GM12878 (cell line): ENCODE data around the gene ABCG1. TPM values are rescaled to one million over a fixed set of nuclear protein-coding genes. Genes with fewer than 3 reads are reported as not detected.

ENCODE experiments used
- ATAC-seq: fragments of 200-7000 bp; cut with Tn5 transposase; 3 replicates; pipeline ENCODE4 v1.9.1; 2020; ENCODE audit warnings: mild to moderate bottlenecking, moderate library complexity
- BruUV-seq: library from RNA; stranded (reverse); fragments of 400-500 nt; replicated peaks from 2 replicates; lab custom pipeline; 2021; lab: Mats Ljungman, UMichigan
- CTCF ChIA-PET: fragments of 300-600 bp; sonication (Branson Sonifier 250); formaldehyde crosslinking; extraction: SDS; loops from one replicate; lab custom pipeline; 2021; ENCODE audit warnings: inconsistent platforms; lab: Yijun Ruan, JAX
- POLR2A ChIA-PET: fragments of 350-600 bp; formaldehyde crosslinking; extraction: SDS; loops from one replicate; lab custom pipeline; 2021; ENCODE audit warnings: inconsistent platforms; lab: Charles Lee
- RAD21 ChIA-PET: fragments of 300-600 bp; sonication (Branson Sonifier 250); formaldehyde crosslinking; loops from one replicate; lab custom pipeline; 2023; ENCODE audit warnings: antibody characterized with exemption; ENCODE audit not compliant: unreplicated experiment; lab: Charles Lee
- SMC1A ChIA-PET: fragments of 300-600 bp; sonication (Branson Sonifier 250); formaldehyde crosslinking; loops from one replicate; lab custom pipeline; 2023; ENCODE audit not compliant: unreplicated experiment, uncharacterized antibody; lab: Charles Lee
- DNase-seq: peaks from one replicate; pipeline ENCODE4 v3.0.0-alpha.2; 2011; ENCODE audit warnings: low read depth, low spot score
- FAIRE-seq: peaks from 3 replicates; lab custom pipeline; 2011; peaks lifted over from hg19 to GRCh38; lab: Jason Lieb, UNC
- H2AFZ ChIP-seq: 2 replicates; pipeline ENCODE4 v1.6.0; 2011; ENCODE audit warnings: low read depth, low read length, control low read depth; ENCODE audit not compliant: control insufficient read depth
- H3K27ac ChIP-seq: 2 replicates; pipeline ENCODE4 v1.5.1; 2011; ENCODE audit warnings: control low read depth; ENCODE audit not compliant: control insufficient read depth, insufficient read depth
- H3K27me3 ChIP-seq, 2 experiments: replicated peaks in 1 of 2; 2 replicates each; pipeline versions ENCODE4 v1.6.0 to v1.6.1; 2011; ENCODE audit warnings: low read length in 1 of 2; ENCODE audit not compliant: control insufficient read depth in 2 of 2, insufficient read depth in 2 of 2
- H3K36me3 ChIP-seq, 2 experiments: 2 replicates each; pipeline ENCODE4 v1.5.1; 2011; ENCODE audit warnings: low read length in 1 of 2; ENCODE audit not compliant: control insufficient read depth in 2 of 2, insufficient read depth in 2 of 2
- H3K4me1 ChIP-seq: 2 replicates; pipeline ENCODE4 v1.6.1; 2011; ENCODE audit warnings: mild to moderate bottlenecking, low read length, moderate library complexity, mixed read lengths; ENCODE audit not compliant: control insufficient read depth, insufficient read depth
- H3K4me2 ChIP-seq: 2 replicates; pipeline ENCODE4 v1.6.0; 2011; ENCODE audit warnings: control low read depth; ENCODE audit not compliant: control insufficient read depth, insufficient read depth
- H3K4me3 ChIP-seq: fragments of 200-600 bp; sonication (generic); 2 replicates; pipeline ENCODE4 v1.5.1; 2016
- H3K79me2 ChIP-seq: 2 replicates; pipeline ENCODE4 v1.6.0; 2011; ENCODE audit warnings: low read length; ENCODE audit not compliant: control insufficient read depth, insufficient read depth
- H3K9ac ChIP-seq: 2 replicates; pipeline ENCODE4 v1.8.0; 2011; ENCODE audit warnings: low read length, control low read depth, mixed read lengths; ENCODE audit not compliant: control insufficient read depth, insufficient read depth
- H3K9me3 ChIP-seq: replicated peaks from 3 replicates; pipeline ENCODE4 v1.5.1; 2011; ENCODE audit warnings: mild to moderate bottlenecking, low read length; ENCODE audit not compliant: control insufficient read depth, insufficient read depth
- H4K20me1 ChIP-seq: 2 replicates; pipeline ENCODE4 v1.6.0; 2011; ENCODE audit not compliant: control insufficient read depth, insufficient read depth
- BHLHE40 ChIP-seq, 2 experiments: fragments of 450-650 bp in 1 of 2; IDR thresholded peaks; 2 replicates each; pipeline ENCODE4 v1.6.1; 2011 to 2017; ENCODE audit warnings: low read depth in 2 of 2, borderline replicate concordance in 1 of 2, improper control_type of control experiment in 1 of 2, low read length in 1 of 2, mild to moderate bottlenecking in 1 of 2
- HDGF ChIP-seq: fragments of 450-650 bp; IDR thresholded peaks from 2 replicates; pipeline ENCODE4 v1.6.1; 2016; ENCODE audit warnings: antibody characterized with exemption
- KAT2A ChIP-seq: conservative IDR thresholded peaks from 2 replicates; pipeline ENCODE4 v1.6.1; 2011; ENCODE audit warnings: low read depth, low read length; ENCODE audit not compliant: control insufficient read depth
- MEF2B ChIP-seq: fragments of 450-650 bp; IDR thresholded peaks from 2 replicates; pipeline ENCODE4 v1.6.1; 2018; ENCODE audit warnings: mild to moderate bottlenecking, moderate library complexity; ENCODE audit not compliant: partially characterized antibody, poor library complexity, severe bottlenecking
- RAD21 ChIP-seq: IDR thresholded peaks from 2 replicates; pipeline ENCODE4 v1.6.1; 2011; ENCODE audit warnings: mild to moderate bottlenecking, low read depth, low read length, moderate library complexity; ENCODE audit not compliant: insufficient read depth
- SIN3A ChIP-seq: IDR thresholded peaks from 2 replicates; pipeline ENCODE4 v1.6.1; 2012; ENCODE audit warnings: low read depth, low read length, improper control_type of control experiment
- SMC3 ChIP-seq: IDR thresholded peaks from 2 replicates; pipeline ENCODE4 v1.6.1; 2011; ENCODE audit warnings: low read length, improper control_type of control experiment, borderline replicate concordance
- TCF12 ChIP-seq: IDR thresholded peaks from 2 replicates; pipeline ENCODE4 v1.6.1; 2011; ENCODE audit warnings: low read depth, mild to moderate bottlenecking, low read length
- TCF3 ChIP-seq: IDR thresholded peaks from 2 replicates; pipeline ENCODE4 v1.6.1; 2012; ENCODE audit warnings: low read depth, mild to moderate bottlenecking, low read length, borderline replicate concordance; ENCODE audit not compliant: insufficient read depth
- YBX1 ChIP-seq: fragments of 450-650 bp; IDR thresholded peaks from 2 replicates; pipeline ENCODE4 v1.6.1; 2016; ENCODE audit warnings: antibody characterized with exemption
- ZNF384 ChIP-seq: IDR thresholded peaks from 2 replicates; pipeline ENCODE4 v1.6.1; 2012; ENCODE audit warnings: low read depth, mild to moderate bottlenecking, low read length, improper control_type of control experiment, borderline replicate concordance
- WGBS: methylation state at CpG from one replicate; pipeline ENCODE4 v1.1.6; 2016; ENCODE audit warnings: low lambda C conversion rate; ENCODE audit not compliant: insufficient replicate concordance, insufficient coverage; ENCODE audit errors: missing lambda C conversion rate; 5-methylcytosine and 5-hydroxymethylcytosine counted together
- in situ Hi-C: fragments of 300-500 bp; cut with MboI; formaldehyde crosslinking; loops from 9 replicates; pipeline ENCODE4 v1.14.3; 2018; ENCODE audit warnings: mixed read lengths
- intact Hi-C: fragments of 100-400 bp; cut with micrococcal nuclease; formaldehyde crosslinking; loops from one replicate; pipeline ENCODE4 v1.14.2; 2022; ENCODE audit not compliant: unreplicated experiment
- polyA plus RNA-seq, 11 experiments: library from polyadenylated mRNA; depleted of rRNA in 4 of 11; unstranded in 6 of 11; stranded (reverse) in 5 of 11; fragments of >200 nt; fragmentation: Nextera tagmentation in 4 of 11; fragmentation: Illumina TruSeq in 1 of 11; extraction: Ambion mirVana in 4 of 11; extraction: Trizol in 1 of 11; gene quantifications; 1 replicate in 1 of 11; 2 replicates in 10 of 11; pipeline versions ENCODE4 v1.2.1 to v1.2.3, GENCODE V29; 2011 to 2016; ENCODE audit warnings: inconsistent platforms in 2 of 11, missing spikeins in 2 of 11, low read depth in 1 of 11
- total RNA-seq, 4 experiments: library from RNA; depleted of rRNA in 3 of 4; stranded (reverse); fragments of >200 nt in 3 of 4; fragmentation: Illumina TruSeq in 1 of 4; extraction: Trizol in 1 of 4; gene quantifications; 2 replicates each; pipeline versions ENCODE4 v1.2.1 to v1.2.3, GENCODE V29; 2013 to 2021
- TF ChIP-seq, protein P1 (sequence below): fragments of 450-650 bp; IDR thresholded peaks from 2 replicates; pipeline ENCODE4 v1.6.1; 2017; ENCODE audit warnings: mild to moderate bottlenecking
- TF ChIP-seq, protein P2 (sequence below), 3 experiments: IDR thresholded peaks in 2 of 3; conservative IDR thresholded peaks in 1 of 3; 2 replicates each; pipeline ENCODE4 v1.5.1; 2011; ENCODE audit warnings: low read depth in 3 of 3, low read length in 3 of 3, mild to moderate bottlenecking in 3 of 3, control low read depth in 2 of 3, moderate library complexity in 2 of 3, inconsistent platforms in 1 of 3, mixed read lengths in 1 of 3; ENCODE audit not compliant: control insufficient read depth in 2 of 3, insufficient read depth in 1 of 3; ENCODE audit errors: extremely low read depth in 1 of 3
- TF ChIP-seq, protein P3 (sequence below): fragments of 450-650 bp; formaldehyde crosslinking; IDR thresholded peaks from 2 replicates; pipeline ENCODE4 v1.4.0; 2020; ENCODE audit warnings: mild to moderate bottlenecking, moderate library complexity

Gene ABCG1
- total and polyA plus RNA-seq, 10 of the 15 experiments (the other 5 are each of a cell fraction or from before 2014, with no cell fraction given): 0.59 to 19.3 (median 5.7) TPM

DNA sequence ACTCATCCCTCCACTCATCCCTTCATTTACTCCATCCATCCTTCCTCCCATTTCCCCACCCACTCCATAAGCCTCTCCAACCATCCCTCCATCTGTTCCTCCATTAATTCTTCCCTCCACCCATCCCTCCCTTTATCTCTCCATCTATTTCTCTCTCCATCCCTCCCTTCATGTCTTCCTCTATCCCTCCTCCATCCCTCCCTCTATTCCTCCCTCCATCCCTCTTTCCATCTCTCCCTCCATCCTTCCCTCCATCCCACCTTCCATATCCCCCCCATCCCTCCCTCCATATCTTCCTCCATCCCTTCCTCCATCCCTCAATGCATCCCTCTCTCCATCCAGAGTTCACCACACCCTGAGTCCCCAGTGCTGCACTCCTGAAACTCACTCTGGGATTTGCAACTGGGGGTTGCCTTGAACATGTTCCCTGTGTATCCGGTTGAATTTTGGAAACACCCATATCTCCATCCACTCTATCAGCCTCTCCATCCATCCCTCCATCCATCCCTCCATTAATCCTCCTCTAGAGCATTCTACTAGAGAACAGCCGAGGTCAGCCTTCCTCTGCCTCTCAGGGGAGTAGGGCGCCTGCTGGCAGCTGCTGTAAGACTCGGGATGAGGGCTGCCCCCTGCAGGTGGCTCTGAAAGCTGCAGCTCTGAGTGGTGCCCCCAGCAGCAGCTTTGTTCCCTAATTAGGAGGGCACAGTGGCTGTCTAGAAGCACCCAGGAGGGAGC is 39.4 kb downstream of the ABCG1 start:
- WGBS: 5% methylated on average over 4 of the region's 4 CpGs
- Histone ChIP-seq H3K4me1 (no peaks in the 10 kb centered on the region), H3K36me3 (no peaks in the 10 kb centered on the region), H4K20me1 (no peaks in the 10 kb centered on the region), H2AFZ (no peak overlapping the region), H3K27me3 (no peaks in the 10 kb centered on the region; a peak in 1 of 4 replicates), H3K9me3 (no peaks in the 10 kb centered on the region), H3K9ac (no peak overlapping the region), H3K4me2 (no peak overlapping the region), H3K27ac (no peak overlapping the region), H3K79me2 (no peaks in the 10 kb centered on the region), H3K4me3 (no peak overlapping the region)
- in situ Hi-C loops (no loop called here), intact Hi-C loops (loop anchor here (1.0 kb wide), 2 partner anchors 94 to 113 kb away; no protein-coding TSS in a partner anchor)
- FAIRE-seq (peak; percentile 65), DNase-seq (no peak), ATAC-seq (peak; percentile 97)
- CTCF ChIA-PET: interaction anchor here (0.7 to 5.1 kb wide), 49 partner anchors 9 to 279 kb away, joined by 3 to 151 read pairs (median 6); partner anchors contain the start of gene ABCG1
- RAD21 ChIA-PET: interaction anchor here (0.6 to 4.1 kb wide), 48 partner anchors 9 to 284 kb away, joined by 3 to 105 read pairs (median 5); partner anchors contain the start of gene ABCG1
- SMC1A ChIA-PET: interaction anchor here (0.6 to 3.1 kb wide), 43 partner anchors 9 to 277 kb away, joined by 3 to 97 read pairs (median 6); no protein-coding TSS in a partner anchor
- POLR2A ChIA-PET: interaction anchor here (0.7 to 1.4 kb wide), 10 partner anchors 14 to 94 kb away, joined by 3 to 8 read pairs (median 4); no protein-coding TSS in a partner anchor
- BruUV-seq: no TSS peak
- no peak for TF ChIP-seq ZNF384
- no peak for TF ChIP-seq SIN3A
- peak; percentile 96 for TF ChIP-seq SMC3
- peak; percentile 78; the same call in 1 of the 2 replicates for TF ChIP-seq TCF12
- TF ChIP-seq MEF2B: peak; percentile 58
- 0 out of 2 replicates have a peak, but pooled peaks have one; percentile 64 for TF ChIP-seq TCF3
- no peak for TF ChIP-seq KAT2A
- TF ChIP-seq, protein P1, sequence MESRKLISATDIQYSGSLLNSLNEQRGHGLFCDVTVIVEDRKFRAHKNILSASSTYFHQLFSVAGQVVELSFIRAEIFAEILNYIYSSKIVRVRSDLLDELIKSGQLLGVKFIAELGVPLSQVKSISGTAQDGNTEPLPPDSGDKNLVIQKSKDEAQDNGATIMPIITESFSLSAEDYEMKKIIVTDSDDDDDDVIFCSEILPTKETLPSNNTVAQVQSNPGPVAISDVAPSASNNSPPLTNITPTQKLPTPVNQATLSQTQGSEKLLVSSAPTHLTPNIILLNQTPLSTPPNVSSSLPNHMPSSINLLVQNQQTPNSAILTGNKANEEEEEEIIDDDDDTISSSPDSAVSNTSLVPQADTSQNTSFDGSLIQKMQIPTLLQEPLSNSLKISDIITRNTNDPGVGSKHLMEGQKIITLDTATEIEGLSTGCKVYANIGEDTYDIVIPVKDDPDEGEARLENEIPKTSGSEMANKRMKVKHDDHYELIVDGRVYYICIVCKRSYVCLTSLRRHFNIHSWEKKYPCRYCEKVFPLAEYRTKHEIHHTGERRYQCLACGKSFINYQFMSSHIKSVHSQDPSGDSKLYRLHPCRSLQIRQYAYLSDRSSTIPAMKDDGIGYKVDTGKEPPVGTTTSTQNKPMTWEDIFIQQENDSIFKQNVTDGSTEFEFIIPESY: no peak
- TF ChIP-seq YBX1: no peak
- TF ChIP-seq, protein P2, sequence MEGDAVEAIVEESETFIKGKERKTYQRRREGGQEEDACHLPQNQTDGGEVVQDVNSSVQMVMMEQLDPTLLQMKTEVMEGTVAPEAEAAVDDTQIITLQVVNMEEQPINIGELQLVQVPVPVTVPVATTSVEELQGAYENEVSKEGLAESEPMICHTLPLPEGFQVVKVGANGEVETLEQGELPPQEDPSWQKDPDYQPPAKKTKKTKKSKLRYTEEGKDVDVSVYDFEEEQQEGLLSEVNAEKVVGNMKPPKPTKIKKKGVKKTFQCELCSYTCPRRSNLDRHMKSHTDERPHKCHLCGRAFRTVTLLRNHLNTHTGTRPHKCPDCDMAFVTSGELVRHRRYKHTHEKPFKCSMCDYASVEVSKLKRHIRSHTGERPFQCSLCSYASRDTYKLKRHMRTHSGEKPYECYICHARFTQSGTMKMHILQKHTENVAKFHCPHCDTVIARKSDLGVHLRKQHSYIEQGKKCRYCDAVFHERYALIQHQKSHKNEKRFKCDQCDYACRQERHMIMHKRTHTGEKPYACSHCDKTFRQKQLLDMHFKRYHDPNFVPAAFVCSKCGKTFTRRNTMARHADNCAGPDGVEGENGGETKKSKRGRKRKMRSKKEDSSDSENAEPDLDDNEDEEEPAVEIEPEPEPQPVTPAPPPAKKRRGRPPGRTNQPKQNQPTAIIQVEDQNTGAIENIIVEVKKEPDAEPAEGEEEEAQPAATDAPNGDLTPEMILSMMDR (IDR thresholded peaks at IDR 0.05 in 2 of 3, conservative IDR thresholded peaks at IDR 0.05 in 1 of 3; ENCODE audit: control insufficient read depth in 2 of 3, extremely low read depth in 1 of 3, insufficient read depth in 1 of 3, low read depth in 3 of 3, low read length in 3 of 3): peak; percentile 90 to 97 (median 90)
- TF ChIP-seq, protein P3, sequence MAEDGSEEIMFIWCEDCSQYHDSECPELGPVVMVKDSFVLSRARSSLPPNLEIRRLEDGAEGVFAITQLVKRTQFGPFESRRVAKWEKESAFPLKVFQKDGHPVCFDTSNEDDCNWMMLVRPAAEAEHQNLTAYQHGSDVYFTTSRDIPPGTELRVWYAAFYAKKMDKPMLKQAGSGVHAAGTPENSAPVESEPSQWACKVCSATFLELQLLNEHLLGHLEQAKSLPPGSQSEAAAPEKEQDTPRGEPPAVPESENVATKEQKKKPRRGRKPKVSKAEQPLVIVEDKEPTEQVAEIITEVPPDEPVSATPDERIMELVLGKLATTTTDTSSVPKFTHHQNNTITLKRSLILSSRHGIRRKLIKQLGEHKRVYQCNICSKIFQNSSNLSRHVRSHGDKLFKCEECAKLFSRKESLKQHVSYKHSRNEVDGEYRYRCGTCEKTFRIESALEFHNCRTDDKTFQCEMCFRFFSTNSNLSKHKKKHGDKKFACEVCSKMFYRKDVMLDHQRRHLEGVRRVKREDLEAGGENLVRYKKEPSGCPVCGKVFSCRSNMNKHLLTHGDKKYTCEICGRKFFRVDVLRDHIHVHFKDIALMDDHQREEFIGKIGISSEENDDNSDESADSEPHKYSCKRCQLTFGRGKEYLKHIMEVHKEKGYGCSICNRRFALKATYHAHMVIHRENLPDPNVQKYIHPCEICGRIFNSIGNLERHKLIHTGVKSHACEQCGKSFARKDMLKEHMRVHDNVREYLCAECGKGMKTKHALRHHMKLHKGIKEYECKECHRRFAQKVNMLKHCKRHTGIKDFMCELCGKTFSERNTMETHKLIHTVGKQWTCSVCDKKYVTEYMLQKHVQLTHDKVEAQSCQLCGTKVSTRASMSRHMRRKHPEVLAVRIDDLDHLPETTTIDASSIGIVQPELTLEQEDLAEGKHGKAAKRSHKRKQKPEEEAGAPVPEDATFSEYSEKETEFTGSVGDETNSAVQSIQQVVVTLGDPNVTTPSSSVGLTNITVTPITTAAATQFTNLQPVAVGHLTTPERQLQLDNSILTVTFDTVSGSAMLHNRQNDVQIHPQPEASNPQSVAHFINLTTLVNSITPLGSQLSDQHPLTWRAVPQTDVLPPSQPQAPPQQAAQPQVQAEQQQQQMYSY (CRISPR knock-in tag): no peak
- TF ChIP-seq HDGF: 0 out of 2 replicates have a peak, but pooled peaks have one; percentile 22
- peak in 1 of 2 experiments; percentile 19; a peak in 1 of 4 replicates for TF ChIP-seq BHLHE40 (IDR thresholded peaks at IDR 0.05; ENCODE audit: borderline replicate concordance in 1 of 2, low read depth in 2 of 2, low read length in 1 of 2)
- peak; percentile 93 for TF ChIP-seq RAD21
